NCI-H774 (cell line): ENCODE measurements around the gene UGT1A8.
"Not testable (repeated sequence)": the region's sequence is repeated elsewhere in the genome, so short reads cannot be mapped to it uniquely, and the experiment has no call there.

Experiments
- DNase-seq: peaks from one replicate; lab custom pipeline; 2025; lab: John Stamatoyannopoulos, UW

The UGT1A8 gene

GRCh38 chr2:233617476-233617875 is at the start of gene UGT1A8:
Gene UGT1A8 (plus strand): TSS chr2:233617633. CDS start chr2:233617708, 75 bp downstream.
- DNase-seq: not testable (repeated sequence)

GRCh38 chr2:233571001-233571400 is 46.4 kb upstream of the UGT1A8 start:
- DNase-seq: no peak

GRCh38 chr2:233571462-233571861 is 46.0 kb upstream of the UGT1A8 start:
- no peak for DNase-seq

GRCh38 chr2:233572468-233572867 is 45.0 kb upstream of the UGT1A8 start:
- DNase-seq: no peak

- DNase-seq: not testable (repeated sequence)
Measured at GRCh38 chr2:233577341-233577740, 40.1 kb upstream of the UGT1A8 start.

GRCh38 chr2:233583217-233583965 is 34.0 kb upstream of the UGT1A8 start:
- not testable (repeated sequence) for DNase-seq

- DNase-seq: no peak
Measured at GRCh38 chr2:233584210-233584609, 33.2 kb upstream of the UGT1A8 start.

- DNase-seq: no peak
Measured at GRCh38 chr2:233588400-233588799, 29.0 kb upstream of the UGT1A8 start.

- DNase-seq: not testable (repeated sequence)
Measured at GRCh38 chr2:233592706-233593105, 24.7 kb upstream of the UGT1A8 start.

- DNase-seq: no peak
Measured at GRCh38 chr2:233593201-233593600, 24.2 kb upstream of the UGT1A8 start.

GRCh38 chr2:233597522-233597921 is 19.9 kb upstream of the UGT1A8 start:
- DNase-seq: peak; percentile 6

GRCh38 chr2:233598952-233599351 is 18.5 kb upstream of the UGT1A8 start:
- no peak for DNase-seq

GRCh38 chr2:233600386-233600785 is 17.0 kb upstream of the UGT1A8 start:
- no peak for DNase-seq

- no peak for DNase-seq
Measured at GRCh38 chr2:233602076-233602475, 15.4 kb upstream of the UGT1A8 start.

GRCh38 chr2:233603520-233603919 is 13.9 kb upstream of the UGT1A8 start:
- no peak for DNase-seq

- no peak for DNase-seq
Measured at GRCh38 chr2:233604826-233605225, 12.6 kb upstream of the UGT1A8 start.

- DNase-seq: no peak
Measured at GRCh38 chr2:233605680-233606079, 11.8 kb upstream of the UGT1A8 start.

- DNase-seq: no peak
Measured at GRCh38 chr2:233611284-233611683, 6.1 kb upstream of the UGT1A8 start.

GRCh38 chr2:233620204-233620603 is 2.8 kb downstream of the UGT1A8 start:
- DNase-seq: no peak

GRCh38 chr2:233621863-233622262 is 4.4 kb downstream of the UGT1A8 start:
- not testable (repeated sequence) for DNase-seq

- no peak for DNase-seq
Measured at GRCh38 chr2:233627331-233628025, 10.0 kb downstream of the UGT1A8 start.

- not testable (repeated sequence) for DNase-seq
Measured at GRCh38 chr2:233636306-233636705, 18.9 kb downstream of the UGT1A8 start, which contains the start of gene UGT1A10. Gene UGT1A10 (plus strand): TSS chr2:233636448. CDS start chr2:233636523, 75 bp downstream.

GRCh38 chr2:233638836-233639235 is 21.4 kb downstream of the UGT1A8 start:
- no peak for DNase-seq
